ENCODE data around the gene CALCOCO1. TPM values are rescaled to one million over a fixed set of nuclear protein-coding genes. Genes with fewer than 3 reads are reported as not detected.

Gene CALCOCO1
- total and polyA plus RNA-seq, 9 of the 15 experiments (the other 6 are each of a cell fraction or from before 2014, with no cell fraction given), result 1.9 to 31.8 (median 11.0) TPM

DNA sequence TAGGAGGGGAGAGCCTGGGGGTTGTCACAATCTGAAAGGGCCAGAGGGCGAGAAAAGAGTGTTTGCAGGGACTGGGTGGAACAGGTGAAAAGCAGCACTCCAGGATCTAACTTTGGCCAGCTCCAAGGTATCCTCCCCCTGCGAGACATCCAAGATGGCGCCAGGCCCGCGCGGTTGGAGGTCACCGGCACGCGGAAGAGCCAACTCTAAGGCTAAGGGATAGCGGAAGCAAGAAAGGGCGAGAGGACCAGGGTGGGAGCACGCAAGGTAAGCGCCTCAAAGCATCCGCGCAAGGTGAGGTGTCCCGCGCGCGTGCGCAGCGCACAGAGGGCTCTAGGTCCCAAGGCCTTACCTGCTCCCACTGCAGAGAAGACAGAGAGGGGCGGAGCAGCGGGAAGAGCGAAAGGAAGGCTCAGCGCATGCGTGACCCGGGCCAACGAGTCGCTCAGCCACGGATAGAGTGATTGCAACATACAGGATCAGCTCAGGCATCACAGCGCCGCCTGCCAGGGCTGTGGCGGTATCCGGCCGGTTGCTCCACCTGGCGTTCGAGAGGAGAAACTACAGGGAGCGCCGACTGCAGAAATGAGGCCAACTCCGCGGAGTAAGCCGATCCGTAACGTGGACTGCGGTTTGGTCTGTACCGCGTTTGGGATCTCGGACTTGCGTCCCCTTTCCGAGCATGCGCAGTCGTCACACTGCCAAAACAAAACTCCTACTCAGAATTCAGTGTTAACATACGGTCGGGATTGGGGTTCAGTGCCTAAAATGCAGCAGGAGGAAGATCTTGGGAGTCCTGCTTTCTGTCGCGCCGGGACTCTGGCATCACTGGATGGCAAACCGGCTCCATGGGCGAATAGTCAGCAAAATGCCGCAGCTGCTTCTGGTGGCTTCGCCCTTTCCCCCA lies 51.3 kb downstream of the CALCOCO1 start, which contains the start of gene ATP5MC2 (continued):
- TF ChIP-seq, protein P1, sequence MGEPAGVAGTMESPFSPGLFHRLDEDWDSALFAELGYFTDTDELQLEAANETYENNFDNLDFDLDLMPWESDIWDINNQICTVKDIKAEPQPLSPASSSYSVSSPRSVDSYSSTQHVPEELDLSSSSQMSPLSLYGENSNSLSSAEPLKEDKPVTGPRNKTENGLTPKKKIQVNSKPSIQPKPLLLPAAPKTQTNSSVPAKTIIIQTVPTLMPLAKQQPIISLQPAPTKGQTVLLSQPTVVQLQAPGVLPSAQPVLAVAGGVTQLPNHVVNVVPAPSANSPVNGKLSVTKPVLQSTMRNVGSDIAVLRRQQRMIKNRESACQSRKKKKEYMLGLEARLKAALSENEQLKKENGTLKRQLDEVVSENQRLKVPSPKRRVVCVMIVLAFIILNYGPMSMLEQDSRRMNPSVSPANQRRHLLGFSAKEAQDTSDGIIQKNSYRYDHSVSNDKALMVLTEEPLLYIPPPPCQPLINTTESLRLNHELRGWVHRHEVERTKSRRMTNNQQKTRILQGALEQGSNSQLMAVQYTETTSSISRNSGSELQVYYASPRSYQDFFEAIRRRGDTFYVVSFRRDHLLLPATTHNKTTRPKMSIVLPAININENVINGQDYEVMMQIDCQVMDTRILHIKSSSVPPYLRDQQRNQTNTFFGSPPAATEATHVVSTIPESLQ (CRISPR knock-in tag; IDR thresholded peaks at IDR 0.05), result no peak; the same call in 1 of the 2 replicates
- TF ChIP-seq OTX1 (CRISPR knock-in tag; IDR thresholded peaks at IDR 0.05) (0 out of 2 replicates have a peak, but pooled peaks have one; percentile 33), PHF8 (IDR thresholded peaks at IDR 0.05; ENCODE audit: borderline replicate concordance, low read length) (peak; percentile 99), NCOA4 (IDR thresholded peaks at IDR 0.05; ENCODE audit: partially characterized antibody) (no peak), ZFP36 (IDR thresholded peaks at IDR 0.05; ENCODE audit: low read depth, low read length, partially characterized antibody) (peak; percentile 43), ZZZ3 (IDR thresholded peaks at IDR 0.05) (peak; percentile 87; the same call in 1 of the 2 replicates), ILF3 (IDR thresholded peaks at IDR 0.05; ENCODE audit: borderline replicate concordance) (no peak), RBFOX2 (IDR thresholded peaks at IDR 0.05; ENCODE audit: low read depth, low read length) (peak; percentile 96), LCOR (CRISPR knock-in tag; IDR thresholded peaks at IDR 0.05) (peak; percentile 79; the same call in 1 of the 2 replicates), TRIM24 (IDR thresholded peaks at IDR 0.05) (peak; percentile 54; a peak in 3 of 4 replicates), U2AF2 (optimal IDR thresholded peaks at IDR 0.05; ENCODE audit: low read depth, low read length) (no peak), NCOA1 (IDR thresholded peaks at IDR 0.05; ENCODE audit: low read depth) (0 out of 2 replicates have a peak, but pooled peaks have one; percentile 21), ZNF707 (CRISPR knock-in tag; conservative IDR thresholded peaks at IDR 0.05) (no peak), RAD51 (IDR thresholded peaks at IDR 0.05; ENCODE audit: borderline replicate concordance, low read depth) (no peak), KLF16 (IDR thresholded peaks at IDR 0.05) (peak; percentile 75), ARNT (IDR thresholded peaks at IDR 0.05) (peak; percentile 43 to 81), BMI1 (IDR thresholded peaks at IDR 0.05; ENCODE audit: low read length) (no peak)
- TF ChIP-seq, protein P2, sequence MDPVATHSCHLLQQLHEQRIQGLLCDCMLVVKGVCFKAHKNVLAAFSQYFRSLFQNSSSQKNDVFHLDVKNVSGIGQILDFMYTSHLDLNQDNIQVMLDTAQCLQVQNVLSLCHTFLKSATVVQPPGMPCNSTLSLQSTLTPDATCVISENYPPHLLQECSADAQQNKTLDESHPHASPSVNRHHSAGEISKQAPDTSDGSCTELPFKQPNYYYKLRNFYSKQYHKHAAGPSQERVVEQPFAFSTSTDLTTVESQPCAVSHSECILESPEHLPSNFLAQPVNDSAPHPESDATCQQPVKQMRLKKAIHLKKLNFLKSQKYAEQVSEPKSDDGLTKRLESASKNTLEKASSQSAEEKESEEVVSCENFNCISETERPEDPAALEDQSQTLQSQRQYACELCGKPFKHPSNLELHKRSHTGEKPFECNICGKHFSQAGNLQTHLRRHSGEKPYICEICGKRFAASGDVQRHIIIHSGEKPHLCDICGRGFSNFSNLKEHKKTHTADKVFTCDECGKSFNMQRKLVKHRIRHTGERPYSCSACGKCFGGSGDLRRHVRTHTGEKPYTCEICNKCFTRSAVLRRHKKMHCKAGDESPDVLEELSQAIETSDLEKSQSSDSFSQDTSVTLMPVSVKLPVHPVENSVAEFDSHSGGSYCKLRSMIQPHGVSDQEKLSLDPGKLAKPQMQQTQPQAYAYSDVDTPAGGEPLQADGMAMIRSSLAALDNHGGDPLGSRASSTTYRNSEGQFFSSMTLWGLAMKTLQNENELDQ (CRISPR knock-in tag; IDR thresholded peaks at IDR 0.05; ENCODE audit: borderline replicate concordance), result no peak
- TF ChIP-seq, protein P3, sequence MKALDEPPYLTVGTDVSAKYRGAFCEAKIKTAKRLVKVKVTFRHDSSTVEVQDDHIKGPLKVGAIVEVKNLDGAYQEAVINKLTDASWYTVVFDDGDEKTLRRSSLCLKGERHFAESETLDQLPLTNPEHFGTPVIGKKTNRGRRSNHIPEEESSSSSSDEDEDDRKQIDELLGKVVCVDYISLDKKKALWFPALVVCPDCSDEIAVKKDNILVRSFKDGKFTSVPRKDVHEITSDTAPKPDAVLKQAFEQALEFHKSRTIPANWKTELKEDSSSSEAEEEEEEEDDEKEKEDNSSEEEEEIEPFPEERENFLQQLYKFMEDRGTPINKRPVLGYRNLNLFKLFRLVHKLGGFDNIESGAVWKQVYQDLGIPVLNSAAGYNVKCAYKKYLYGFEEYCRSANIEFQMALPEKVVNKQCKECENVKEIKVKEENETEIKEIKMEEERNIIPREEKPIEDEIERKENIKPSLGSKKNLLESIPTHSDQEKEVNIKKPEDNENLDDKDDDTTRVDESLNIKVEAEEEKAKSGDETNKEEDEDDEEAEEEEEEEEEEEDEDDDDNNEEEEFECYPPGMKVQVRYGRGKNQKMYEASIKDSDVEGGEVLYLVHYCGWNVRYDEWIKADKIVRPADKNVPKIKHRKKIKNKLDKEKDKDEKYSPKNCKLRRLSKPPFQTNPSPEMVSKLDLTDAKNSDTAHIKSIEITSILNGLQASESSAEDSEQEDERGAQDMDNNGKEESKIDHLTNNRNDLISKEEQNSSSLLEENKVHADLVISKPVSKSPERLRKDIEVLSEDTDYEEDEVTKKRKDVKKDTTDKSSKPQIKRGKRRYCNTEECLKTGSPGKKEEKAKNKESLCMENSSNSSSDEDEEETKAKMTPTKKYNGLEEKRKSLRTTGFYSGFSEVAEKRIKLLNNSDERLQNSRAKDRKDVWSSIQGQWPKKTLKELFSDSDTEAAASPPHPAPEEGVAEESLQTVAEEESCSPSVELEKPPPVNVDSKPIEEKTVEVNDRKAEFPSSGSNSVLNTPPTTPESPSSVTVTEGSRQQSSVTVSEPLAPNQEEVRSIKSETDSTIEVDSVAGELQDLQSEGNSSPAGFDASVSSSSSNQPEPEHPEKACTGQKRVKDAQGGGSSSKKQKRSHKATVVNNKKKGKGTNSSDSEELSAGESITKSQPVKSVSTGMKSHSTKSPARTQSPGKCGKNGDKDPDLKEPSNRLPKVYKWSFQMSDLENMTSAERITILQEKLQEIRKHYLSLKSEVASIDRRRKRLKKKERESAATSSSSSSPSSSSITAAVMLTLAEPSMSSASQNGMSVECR (CRISPR knock-in tag; IDR thresholded peaks at IDR 0.05), result peak; percentile 82
